Thyroid gland (tissue), 4 donors: ENCODE results near the gene NOC4L.

Source experiments
- POLR2A ChIP-seq, 2 donors: fragments of 450-650 bp; IDR thresholded peaks; one replicate each; pipeline ENCODE4 v1.6.1; 2017; ENCODE audit warnings: antibody characterized with exemption in 2 of 2, mild to moderate bottlenecking in 2 of 2, moderate library complexity in 1 of 2
- TF ChIP-seq, protein P1 (sequence below), 6 experiments: fragments of 200-600 bp in 3 of 6; fragments of 450-650 bp in 3 of 6; sonication (generic) in 3 of 6; IDR thresholded peaks; one replicate each; pipeline ENCODE4 v1.5.1; 2016 to 2019; ENCODE audit warnings: antibody characterized with exemption in 6 of 6, mild to moderate bottlenecking in 2 of 6, inconsistent platforms in 1 of 6, moderate library complexity in 1 of 6

DNA sequence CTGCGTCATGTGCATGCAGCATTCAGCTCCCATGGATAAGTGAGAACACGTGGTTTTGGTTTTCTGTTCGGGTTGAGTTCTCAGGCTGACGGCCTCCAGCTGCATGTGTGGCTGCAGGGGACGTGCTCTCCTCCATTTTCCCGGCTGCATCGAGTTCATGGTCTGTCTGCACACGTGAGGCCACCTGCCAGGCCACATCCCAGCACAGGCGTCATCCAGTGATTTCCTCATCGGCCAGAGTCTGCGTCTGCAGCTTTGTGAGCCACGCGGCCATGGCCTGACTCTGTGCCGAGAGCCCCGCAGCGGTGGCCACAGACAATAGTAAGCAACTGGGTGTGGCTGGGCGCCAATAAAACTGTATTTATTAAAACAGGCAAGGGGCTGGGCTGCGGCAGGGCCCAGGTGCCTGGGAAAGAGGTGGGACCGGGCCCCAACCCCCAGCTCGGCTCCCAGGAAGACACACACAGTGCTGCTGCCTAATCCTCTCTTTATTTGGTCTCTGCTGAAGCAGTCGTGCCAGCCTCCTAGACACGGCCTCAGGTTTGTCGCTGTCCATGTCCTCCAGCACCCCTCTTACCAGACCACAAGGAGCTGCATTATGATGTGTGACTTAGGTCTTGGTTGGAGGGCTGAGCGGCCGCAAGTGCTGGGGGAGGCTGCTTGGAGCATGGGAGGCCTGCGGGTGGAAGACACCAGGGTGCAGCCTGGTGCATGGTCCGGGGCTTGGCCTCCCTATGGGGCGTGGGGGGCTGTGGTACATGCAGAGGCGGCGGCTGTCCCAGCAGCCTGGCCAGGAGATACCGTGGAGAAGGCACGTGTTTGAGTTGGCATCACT is 52.0 kb downstream of the NOC4L start:
- no peak for TF ChIP-seq POLR2A (IDR thresholded peaks at IDR 0.05)
- TF ChIP-seq, protein P1, sequence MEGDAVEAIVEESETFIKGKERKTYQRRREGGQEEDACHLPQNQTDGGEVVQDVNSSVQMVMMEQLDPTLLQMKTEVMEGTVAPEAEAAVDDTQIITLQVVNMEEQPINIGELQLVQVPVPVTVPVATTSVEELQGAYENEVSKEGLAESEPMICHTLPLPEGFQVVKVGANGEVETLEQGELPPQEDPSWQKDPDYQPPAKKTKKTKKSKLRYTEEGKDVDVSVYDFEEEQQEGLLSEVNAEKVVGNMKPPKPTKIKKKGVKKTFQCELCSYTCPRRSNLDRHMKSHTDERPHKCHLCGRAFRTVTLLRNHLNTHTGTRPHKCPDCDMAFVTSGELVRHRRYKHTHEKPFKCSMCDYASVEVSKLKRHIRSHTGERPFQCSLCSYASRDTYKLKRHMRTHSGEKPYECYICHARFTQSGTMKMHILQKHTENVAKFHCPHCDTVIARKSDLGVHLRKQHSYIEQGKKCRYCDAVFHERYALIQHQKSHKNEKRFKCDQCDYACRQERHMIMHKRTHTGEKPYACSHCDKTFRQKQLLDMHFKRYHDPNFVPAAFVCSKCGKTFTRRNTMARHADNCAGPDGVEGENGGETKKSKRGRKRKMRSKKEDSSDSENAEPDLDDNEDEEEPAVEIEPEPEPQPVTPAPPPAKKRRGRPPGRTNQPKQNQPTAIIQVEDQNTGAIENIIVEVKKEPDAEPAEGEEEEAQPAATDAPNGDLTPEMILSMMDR (IDR thresholded peaks at IDR 0.05): no peak
